Measurements from ENCODE around the gene DIS3L2. TPM values are rescaled to one million over a fixed set of nuclear protein-coding genes. Genes with fewer than 3 reads are reported as not detected.

Gene DIS3L2
- total and polyA plus RNA-seq, 3 experiments from 2014 or later = 16.4 to 29.5 (median 28.6) TPM

GRCh38 chr2:232230560-232230959, 269.0 kb downstream of the DIS3L2 start:
- Mint-ChIP-seq H3K36me3 (peaks cover 0 to 6% (median 3%) of the 10 kb centered on the region in 3 donors), H3K4me1 (peaks cover 5 to 12% (median 12%) of the 10 kb centered on the region in 3 donors), H3K9me3 (no peaks in the 10 kb centered on the region), H3K4me3 (no peak overlapping the region), H3K27ac (no peak overlapping the region), H3K27me3 (no peaks in the 10 kb centered on the region)
- Histone ChIP-seq H3K4me1 (ENCODE audit: insufficient read depth, low read length) (no peaks in the 10 kb centered on the region), H3K4me3 (ENCODE audit: low read length) (no peak overlapping the region), H3K27me3 (ENCODE audit: insufficient read depth, low read length, poor library complexity, severe bottlenecking) (no peaks in the 10 kb centered on the region), H3K27ac (ENCODE audit: low read depth, low read length) (no peak overlapping the region), H3K36me3 (ENCODE audit: insufficient read depth, low read length) (no peaks in the 10 kb centered on the region), H3K9me3 (ENCODE audit: low read length) (no peaks in the 10 kb centered on the region)
- POLR2A ChIA-PET = no interaction called here
- DNase-seq = no peak
- CTCF ChIA-PET = no interaction called here

- peaks cover 5 to 12% (median 12%) of the 10 kb centered on the region in 3 donors for H3K4me1 Mint-ChIP-seq
- Histone ChIP-seq H3K27me3 (ENCODE audit: insufficient read depth, low read length, poor library complexity, severe bottlenecking) (no peaks in the 10 kb centered on the region), H3K4me1 (ENCODE audit: insufficient read depth, low read length) (no peaks in the 10 kb centered on the region), H3K4me3 (ENCODE audit: low read length) (no peak overlapping the region), H3K27ac (ENCODE audit: low read depth, low read length) (no peak overlapping the region), H3K36me3 (ENCODE audit: insufficient read depth, low read length) (no peaks in the 10 kb centered on the region), H3K9me3 (ENCODE audit: low read length) (no peaks in the 10 kb centered on the region)
- no peaks in the 10 kb centered on the region for H3K27me3 Mint-ChIP-seq
- no peak for DNase-seq
- ChIA-PET POLR2A (no interaction called here), CTCF (no interaction called here)
- no peak overlapping the region for H3K4me3 Mint-ChIP-seq
- H3K9me3 Mint-ChIP-seq = no peaks in the 10 kb centered on the region
- peaks cover 0 to 3% (median 3%) of the 10 kb centered on the region in 3 donors for H3K36me3 Mint-ChIP-seq
- H3K27ac Mint-ChIP-seq = peak overlapping the region in 2 of 8 donors; percentile 24 to 38
These were observed 270.0 kb downstream of the DIS3L2 start for GRCh38 chr2:232231554-232231953.

- H3K4me1 Mint-ChIP-seq = peaks cover 14 to 20% (median 19%) of the 10 kb centered on the region in 3 donors
- POLR2A ChIA-PET = no interaction called here
These were observed 271.4 kb downstream of the DIS3L2 start for GRCh38 chr2:232232915-232233314.

GRCh38 chr2:232234922-232235615, 273.6 kb downstream of the DIS3L2 start:
- Mint-ChIP-seq H3K27ac (no peak overlapping the region), H3K36me3 (peaks cover 0 to 27% (median 15%) of the 10 kb centered on the region in 3 donors), H3K9me3 (no peaks in the 10 kb centered on the region), H3K4me1 (peaks cover 14 to 20% (median 19%) of the 10 kb centered on the region in 3 donors), H3K27me3 (no peaks in the 10 kb centered on the region), H3K4me3 (no peak overlapping the region)
- POLR2A ChIA-PET = no interaction called here
- peaks cover 4% of the 10 kb centered on the region for H3K36me3 ChIP-seq (ENCODE audit: insufficient read depth, low read length)
- H3K9me3 ChIP-seq (ENCODE audit: low read length) = no peaks in the 10 kb centered on the region
- CTCF ChIA-PET = no interaction called here
- no peak for DNase-seq
- no peak overlapping the region for H3K4me3 ChIP-seq (ENCODE audit: low read length)
- H3K27me3 ChIP-seq (ENCODE audit: insufficient read depth, low read length, poor library complexity, severe bottlenecking) = no peaks in the 10 kb centered on the region
- no peak overlapping the region for H3K27ac ChIP-seq (ENCODE audit: low read depth, low read length)
- peaks cover 11% of the 10 kb centered on the region for H3K4me1 ChIP-seq (ENCODE audit: insufficient read depth, low read length)

More at GRCh38 chr2:232232915-232233314, 271.4 kb downstream of the DIS3L2 start:
- Mint-ChIP-seq H3K36me3 (peaks cover 0 to 9% (median 3%) of the 10 kb centered on the region in 3 donors), H3K27ac (peak overlapping the region in 1 of 8 donors; percentile 44), H3K4me3 (no peak overlapping the region), H3K9me3 (no peaks in the 10 kb centered on the region), H3K27me3 (no peaks in the 10 kb centered on the region)
- Histone ChIP-seq H3K27ac (ENCODE audit: low read depth, low read length) (no peak overlapping the region), H3K27me3 (ENCODE audit: insufficient read depth, low read length, poor library complexity, severe bottlenecking) (no peaks in the 10 kb centered on the region), H3K36me3 (ENCODE audit: insufficient read depth, low read length) (peaks cover 2% of the 10 kb centered on the region), H3K4me1 (ENCODE audit: insufficient read depth, low read length) (peaks cover 11% of the 10 kb centered on the region), H3K9me3 (ENCODE audit: low read length) (no peaks in the 10 kb centered on the region), H3K4me3 (ENCODE audit: low read length) (no peak overlapping the region)
- DNase-seq = no peak
- CTCF ChIA-PET = no interaction called here

- H3K9me3 Mint-ChIP-seq = no peaks in the 10 kb centered on the region
- no peak overlapping the region for H3K27ac ChIP-seq (ENCODE audit: low read depth, low read length)
- POLR2A ChIA-PET = no interaction called here
- peaks cover 11% of the 10 kb centered on the region for H3K4me1 ChIP-seq (ENCODE audit: insufficient read depth, low read length)
- no peaks in the 10 kb centered on the region for H3K27me3 Mint-ChIP-seq
- CTCF ChIA-PET = no interaction called here
- no peaks in the 10 kb centered on the region for H3K27me3 ChIP-seq (ENCODE audit: insufficient read depth, low read length, poor library complexity, severe bottlenecking)
- H3K4me3 Mint-ChIP-seq = no peak overlapping the region
- H3K36me3 Mint-ChIP-seq = peaks cover 0 to 34% (median 16%) of the 10 kb centered on the region in 3 donors
- H3K36me3 ChIP-seq (ENCODE audit: insufficient read depth, low read length) = peaks cover 4% of the 10 kb centered on the region
- no peaks in the 10 kb centered on the region for H3K9me3 ChIP-seq (ENCODE audit: low read length)
- DNase-seq = no peak
- H3K27ac Mint-ChIP-seq = peak overlapping the region in 1 of 8 donors; percentile 43
- peaks cover 14 to 20% (median 19%) of the 10 kb centered on the region in 3 donors for H3K4me1 Mint-ChIP-seq
- no peak overlapping the region for H3K4me3 ChIP-seq (ENCODE audit: low read length)
These were observed 274.2 kb downstream of the DIS3L2 start for GRCh38 chr2:232235716-232236115.

- ChIA-PET CTCF (no interaction called here), POLR2A (no interaction called here)
- Histone ChIP-seq H3K27me3 (ENCODE audit: insufficient read depth, low read length, poor library complexity, severe bottlenecking) (no peaks in the 10 kb centered on the region), H3K4me1 (ENCODE audit: insufficient read depth, low read length) (peaks cover 11% of the 10 kb centered on the region), H3K36me3 (ENCODE audit: insufficient read depth, low read length) (peaks cover 4% of the 10 kb centered on the region), H3K27ac (ENCODE audit: low read depth, low read length) (no peak overlapping the region), H3K9me3 (ENCODE audit: low read length) (no peaks in the 10 kb centered on the region), H3K4me3 (ENCODE audit: low read length) (no peak overlapping the region)
- no peak for DNase-seq
- Mint-ChIP-seq H3K4me1 (peaks cover 14 to 20% (median 18%) of the 10 kb centered on the region in 3 donors), H3K36me3 (peaks cover 0 to 38% (median 18%) of the 10 kb centered on the region in 3 donors), H3K9me3 (no peaks in the 10 kb centered on the region), H3K4me3 (no peak overlapping the region), H3K27ac (no peak overlapping the region), H3K27me3 (no peaks in the 10 kb centered on the region)
These were observed 274.7 kb downstream of the DIS3L2 start for GRCh38 chr2:232236200-232236599.

GRCh38 chr2:232237464-232237863, 276.0 kb downstream of the DIS3L2 start:
- Histone ChIP-seq H3K4me1 (ENCODE audit: insufficient read depth, low read length) (peaks cover 11% of the 10 kb centered on the region), H3K9me3 (ENCODE audit: low read length) (no peaks in the 10 kb centered on the region), H3K27me3 (ENCODE audit: insufficient read depth, low read length, poor library complexity, severe bottlenecking) (no peaks in the 10 kb centered on the region), H3K27ac (ENCODE audit: low read depth, low read length) (no peak overlapping the region), H3K4me3 (ENCODE audit: low read length) (no peak overlapping the region), H3K36me3 (ENCODE audit: insufficient read depth, low read length) (peaks cover 4% of the 10 kb centered on the region)
- Mint-ChIP-seq H3K27me3 (no peaks in the 10 kb centered on the region), H3K4me1 (peaks cover 10 to 13% (median 10%) of the 10 kb centered on the region in 3 donors), H3K4me3 (no peak overlapping the region), H3K27ac (peak overlapping the region in 2 of 8 donors; percentile 58 to 73), H3K9me3 (no peaks in the 10 kb centered on the region), H3K36me3 (peaks cover 0 to 42% (median 18%) of the 10 kb centered on the region in 3 donors)
- peak in 1 of 5 donors; percentile 3 for DNase-seq
- ChIA-PET CTCF (no interaction called here), POLR2A (no interaction called here)

- Histone ChIP-seq H3K36me3 (ENCODE audit: insufficient read depth, low read length) (peaks cover 4% of the 10 kb centered on the region), H3K27me3 (ENCODE audit: insufficient read depth, low read length, poor library complexity, severe bottlenecking) (no peaks in the 10 kb centered on the region), H3K27ac (ENCODE audit: low read depth, low read length) (no peak overlapping the region), H3K4me1 (ENCODE audit: insufficient read depth, low read length) (peaks cover 11% of the 10 kb centered on the region), H3K4me3 (ENCODE audit: low read length) (no peak overlapping the region), H3K9me3 (ENCODE audit: low read length) (no peaks in the 10 kb centered on the region)
- ChIA-PET CTCF (no interaction called here), POLR2A (no interaction called here)
- H3K36me3 Mint-ChIP-seq = peaks cover 0 to 42% (median 16%) of the 10 kb centered on the region in 3 donors
- DNase-seq = no peak
- peaks cover 9 to 10% (median 10%) of the 10 kb centered on the region in 3 donors for H3K4me1 Mint-ChIP-seq
- no peak overlapping the region for H3K4me3 Mint-ChIP-seq
- H3K27me3 Mint-ChIP-seq = no peaks in the 10 kb centered on the region
- peak overlapping the region in 2 of 8 donors; percentile 25 to 41 for H3K27ac Mint-ChIP-seq
- no peaks in the 10 kb centered on the region for H3K9me3 Mint-ChIP-seq
These were observed 276.6 kb downstream of the DIS3L2 start for GRCh38 chr2:232238108-232238507.

Measured in CD8-positive, alpha-beta memory T cell (primary cell).